Endodermal cell (in vitro differentiated cells): ENCODE results near the gene ACOT7. TPM values are rescaled to one million over a fixed set of nuclear protein-coding genes. Genes with fewer than 3 reads are reported as not detected.

ENCODE experiments used
- DNase-seq: peaks from one replicate; pipeline ENCODE4 v3.0.0-alpha.2; 2017
- H3K27ac ChIP-seq: 2 replicates; pipeline ENCODE4 v1.5.1; 2013; ENCODE audit warnings: mild to moderate bottlenecking, low read depth, low read length, moderate library complexity
- H3K27me3 ChIP-seq: 2 replicates; pipeline ENCODE4 v1.6.1; 2013; ENCODE audit warnings: mild to moderate bottlenecking, low read length, moderate library complexity; ENCODE audit not compliant: insufficient read depth, control insufficient read depth, poor library complexity, severe bottlenecking
- H3K36me3 ChIP-seq: 2 replicates; pipeline ENCODE4 v1.7.0; 2013; ENCODE audit warnings: mild to moderate bottlenecking, low read length, moderate library complexity; ENCODE audit not compliant: control insufficient read depth, insufficient read depth
- H3K4me1 ChIP-seq: one replicate; pipeline ENCODE4 v1.7.0; 2013; ENCODE audit warnings: low read length; ENCODE audit not compliant: control insufficient read depth, insufficient read depth
- H3K4me3 ChIP-seq: 2 replicates; pipeline ENCODE4 v1.5.1; 2013; ENCODE audit warnings: mild to moderate bottlenecking, low read length, moderate library complexity
- H3K9ac ChIP-seq: 2 replicates; pipeline ENCODE4 v1.6.1; 2013; ENCODE audit warnings: mild to moderate bottlenecking, low read length, moderate library complexity; ENCODE audit not compliant: poor library complexity, severe bottlenecking; ENCODE audit errors: extremely low read depth
- H3K9me3 ChIP-seq: 2 replicates; pipeline ENCODE4 v1.6.1; 2013; ENCODE audit warnings: mild to moderate bottlenecking, low read length, moderate library complexity; ENCODE audit not compliant: control insufficient read depth
- H3K27ac Mint-ChIP-seq: 2 replicates; pipeline ENCODE4 v1.8.0; 2020; ENCODE audit warnings: mixed read lengths
- H3K27me3 Mint-ChIP-seq: 2 replicates; pipeline ENCODE4 v1.8.0; 2021; ENCODE audit warnings: mild to moderate bottlenecking, mixed read lengths; ENCODE audit not compliant: insufficient read depth
- H3K36me3 Mint-ChIP-seq: 2 replicates; pipeline ENCODE4 v1.8.0; 2020; ENCODE audit warnings: low read depth, mixed read lengths
- H3K4me1 Mint-ChIP-seq: 2 replicates; pipeline ENCODE4 v1.8.0; 2020; ENCODE audit warnings: mixed read lengths
- H3K4me3 Mint-ChIP-seq: 2 replicates; pipeline ENCODE4 v1.8.0; 2020; ENCODE audit warnings: mild to moderate bottlenecking, moderate library complexity, mixed read lengths
- H3K9me3 Mint-ChIP-seq: 2 replicates; pipeline ENCODE4 v1.8.0; 2020; ENCODE audit warnings: mild to moderate bottlenecking, mixed read lengths
- WGBS, 2 experiments: methylation state at CpG; one replicate each; pipeline versions ENCODE4 v1.1.5 to v1.1.7; 2013; ENCODE audit warnings: missing lambda C conversion rate in 2 of 2, mixed read lengths in 1 of 2; ENCODE audit not compliant: insufficient coverage in 1 of 2, insufficient read length in 1 of 2; 5-methylcytosine and 5-hydroxymethylcytosine counted together
- total RNA-seq, 2 donors: library from RNA; stranded (reverse); fragmentation: NEBNext Ultra II Directional in 1 of 2; extraction: Animal tissue kit (Norgen Biotek cat#: 25700) in 1 of 2; gene quantifications; 2 replicates in 1 of 2; 3 replicates in 1 of 2; pipeline ENCODE4 v1.2.1, GENCODE V29; 2021
- TF ChIP-seq, protein P1 (sequence below): fragments of 200-600 bp; sonication (generic); conservative IDR thresholded peaks from 2 replicates; pipeline ENCODE4 v1.5.0; 2021; ENCODE audit warnings: antibody characterized with exemption, mild to moderate bottlenecking

Gene ACOT7
- total RNA-seq, 2 donors from 2014 or later, result 51.3 to 70.7 TPM

DNA sequence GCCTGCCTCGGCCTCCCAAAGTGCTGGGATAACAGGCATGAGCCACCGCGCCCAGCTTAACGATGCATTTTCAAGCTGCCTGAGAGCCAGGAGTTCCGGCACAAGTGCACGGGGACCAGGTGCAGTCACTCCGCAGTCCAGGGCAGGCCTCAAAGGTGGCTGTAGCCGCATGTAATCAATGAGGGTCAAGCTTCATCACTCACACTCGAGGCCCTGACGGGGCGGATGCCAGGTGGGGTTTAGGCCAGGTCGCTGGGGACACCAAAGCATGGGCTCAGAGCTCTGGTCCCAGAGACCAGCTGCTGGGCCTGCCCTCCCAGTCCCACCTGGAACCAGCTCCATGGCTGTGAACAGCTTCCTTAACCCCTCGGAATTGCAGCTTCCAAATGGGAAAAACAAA, 106.5 kb downstream of the ACOT7 start:
- no peak for DNase-seq
- Histone ChIP-seq H3K27ac (no peak overlapping the region), H3K4me3 (no peak overlapping the region), H3K27me3 (no peaks in the 10 kb centered on the region), H3K9me3 (no peaks in the 10 kb centered on the region), H3K36me3 (no peaks in the 10 kb centered on the region), H3K4me1 (no peaks in the 10 kb centered on the region), H3K9ac (no peak overlapping the region)
- TF ChIP-seq, protein P1, sequence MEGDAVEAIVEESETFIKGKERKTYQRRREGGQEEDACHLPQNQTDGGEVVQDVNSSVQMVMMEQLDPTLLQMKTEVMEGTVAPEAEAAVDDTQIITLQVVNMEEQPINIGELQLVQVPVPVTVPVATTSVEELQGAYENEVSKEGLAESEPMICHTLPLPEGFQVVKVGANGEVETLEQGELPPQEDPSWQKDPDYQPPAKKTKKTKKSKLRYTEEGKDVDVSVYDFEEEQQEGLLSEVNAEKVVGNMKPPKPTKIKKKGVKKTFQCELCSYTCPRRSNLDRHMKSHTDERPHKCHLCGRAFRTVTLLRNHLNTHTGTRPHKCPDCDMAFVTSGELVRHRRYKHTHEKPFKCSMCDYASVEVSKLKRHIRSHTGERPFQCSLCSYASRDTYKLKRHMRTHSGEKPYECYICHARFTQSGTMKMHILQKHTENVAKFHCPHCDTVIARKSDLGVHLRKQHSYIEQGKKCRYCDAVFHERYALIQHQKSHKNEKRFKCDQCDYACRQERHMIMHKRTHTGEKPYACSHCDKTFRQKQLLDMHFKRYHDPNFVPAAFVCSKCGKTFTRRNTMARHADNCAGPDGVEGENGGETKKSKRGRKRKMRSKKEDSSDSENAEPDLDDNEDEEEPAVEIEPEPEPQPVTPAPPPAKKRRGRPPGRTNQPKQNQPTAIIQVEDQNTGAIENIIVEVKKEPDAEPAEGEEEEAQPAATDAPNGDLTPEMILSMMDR, result no peak
- Mint-ChIP-seq H3K9me3 (no peaks in the 10 kb centered on the region), H3K4me3 (no peak overlapping the region), H3K36me3 (no peaks in the 10 kb centered on the region), H3K27ac (no peak overlapping the region), H3K27me3 (no peaks in the 10 kb centered on the region), H3K4me1 (no peaks in the 10 kb centered on the region)
- WGBS, 2 experiments, result 85 to 87% methylated on average over 11 to 13 of the region's 13 CpGs

DNA sequence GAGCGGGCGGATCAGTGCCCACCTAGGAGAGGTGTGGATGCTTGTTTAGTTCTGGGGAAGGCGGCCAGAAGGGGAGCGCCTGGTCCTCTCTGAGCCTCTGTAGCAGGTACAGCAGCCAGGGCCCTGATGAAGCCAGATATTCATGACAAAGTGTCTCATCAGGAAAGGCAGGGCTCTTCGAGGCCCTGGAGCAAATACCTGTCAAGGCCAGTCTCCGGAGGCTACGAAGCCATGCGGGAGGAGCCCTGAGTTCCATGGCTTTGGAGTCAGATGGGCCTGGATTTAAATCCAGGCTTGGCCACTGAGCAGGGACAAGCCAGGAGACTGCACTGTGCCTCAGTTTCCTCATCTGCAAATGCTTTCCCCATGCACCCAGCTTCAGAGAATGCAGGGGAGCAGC, 107.3 kb downstream of the ACOT7 start:
- Mint-ChIP-seq H3K27me3 (no peaks in the 10 kb centered on the region), H3K36me3 (no peaks in the 10 kb centered on the region), H3K4me1 (no peaks in the 10 kb centered on the region), H3K9me3 (no peaks in the 10 kb centered on the region), H3K27ac (no peak overlapping the region), H3K4me3 (no peak overlapping the region)
- H3K4me3 ChIP-seq, result no peak overlapping the region
- H3K9me3 ChIP-seq, result no peaks in the 10 kb centered on the region
- H3K9ac ChIP-seq, result no peak overlapping the region
- no peaks in the 10 kb centered on the region for H3K36me3 ChIP-seq
- no peak for DNase-seq
- H3K27ac ChIP-seq, result no peak overlapping the region
- no peaks in the 10 kb centered on the region for H3K4me1 ChIP-seq
- 95 to 100% methylated on average over 6 to 8 of the region's 8 CpGs for WGBS, 2 experiments
- no peaks in the 10 kb centered on the region for H3K27me3 ChIP-seq
- TF ChIP-seq, protein P1, result no peak

DNA sequence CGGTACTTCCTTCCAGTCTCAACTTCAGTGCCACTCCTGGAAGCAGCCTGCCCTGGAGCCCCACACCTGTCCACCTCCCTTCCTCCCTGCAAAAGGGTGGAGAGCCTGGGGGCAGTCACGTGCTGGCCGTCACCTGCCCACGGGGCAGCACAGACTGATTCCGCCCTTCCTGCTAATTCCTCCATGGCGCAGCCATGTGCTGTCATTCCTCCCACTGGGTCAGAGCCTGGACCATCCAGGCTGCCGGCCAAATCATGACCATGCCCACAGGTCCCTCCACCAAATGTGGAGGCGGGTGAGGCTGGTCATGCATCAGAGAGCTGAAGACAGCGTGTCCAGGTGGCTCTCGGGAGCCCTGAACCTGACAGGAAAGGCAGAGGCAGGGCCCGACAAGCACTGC, 108.2 kb downstream of the ACOT7 start:
- H3K27me3 ChIP-seq, result no peaks in the 10 kb centered on the region
- no peaks in the 10 kb centered on the region for H3K36me3 Mint-ChIP-seq
- H3K27ac Mint-ChIP-seq, result no peak overlapping the region

More for the DNA sequence above, 108.2 kb downstream of the ACOT7 start:
- Histone ChIP-seq H3K4me1 (no peaks in the 10 kb centered on the region), H3K9me3 (no peaks in the 10 kb centered on the region), H3K36me3 (no peaks in the 10 kb centered on the region), H3K4me3 (no peak overlapping the region), H3K9ac (no peak overlapping the region), H3K27ac (no peak overlapping the region)
- Mint-ChIP-seq H3K9me3 (no peaks in the 10 kb centered on the region), H3K4me1 (no peaks in the 10 kb centered on the region), H3K27me3 (no peaks in the 10 kb centered on the region), H3K4me3 (no peak overlapping the region)
- WGBS, 2 experiments, result 90 to 98% methylated on average over 6 to 11 of the region's 11 CpGs
- TF ChIP-seq, protein P1, result no peak
- no peak for DNase-seq
